ENCODE data around the gene C16orf78.

Gene C16orf78

DNA sequence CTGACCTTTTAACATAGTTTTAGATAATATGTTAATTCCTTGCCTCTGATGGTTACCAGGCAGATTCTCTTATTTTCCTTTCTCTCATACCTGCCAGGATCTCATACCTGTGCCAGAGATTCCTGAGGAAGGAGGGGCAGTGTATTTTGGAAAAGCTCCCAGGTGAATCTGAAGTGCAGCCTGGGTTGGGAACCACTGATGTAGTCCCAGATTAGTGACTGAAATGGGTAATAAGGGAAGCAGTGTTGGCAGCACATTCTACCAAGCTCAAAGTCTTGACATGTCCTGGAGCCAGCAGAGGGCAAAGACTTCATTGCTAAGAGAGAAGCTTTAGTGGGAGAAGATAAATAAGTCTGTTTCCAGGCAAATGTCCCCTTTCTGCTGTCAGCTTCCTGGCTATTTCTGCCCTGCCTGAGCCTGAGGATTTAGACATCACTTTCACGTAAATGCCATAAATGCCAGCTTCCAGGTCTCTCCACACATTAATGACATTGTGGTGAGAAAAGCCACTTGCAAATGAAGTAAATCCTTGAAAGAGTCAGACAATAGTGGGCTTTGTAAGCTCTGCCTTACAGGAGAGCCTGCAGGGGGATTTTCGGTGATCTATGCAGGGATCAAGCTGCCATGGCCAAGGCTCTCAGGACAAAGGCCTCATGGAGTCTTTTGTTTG is 40.9 kb upstream of the C16orf78 start:
- Histone ChIP-seq H3K36me3 (ENCODE audit: low read depth) (no peaks in the 10 kb centered on the region), H3K27me3 (ENCODE audit: insufficient read depth, poor library complexity, severe bottlenecking) (peaks cover 3% of the 10 kb centered on the region), H3K9me3 (ENCODE audit: severe bottlenecking) (no peaks in the 10 kb centered on the region), H3K4me3 (ENCODE audit: severe bottlenecking) (no peak overlapping the region), H3K4me1 (ENCODE audit: insufficient read depth, poor library complexity, severe bottlenecking) (no peaks in the 10 kb centered on the region), H3K27ac (ENCODE audit: poor library complexity, severe bottlenecking) (no peak overlapping the region)
- DNase-seq (ENCODE audit: low spot score) (no peak), ATAC-seq (ENCODE audit: low read depth) (no peak)
- TF ChIP-seq CTCF (IDR thresholded peaks at IDR 0.05; ENCODE audit: poor library complexity, severe bottlenecking): no peak

DNA sequence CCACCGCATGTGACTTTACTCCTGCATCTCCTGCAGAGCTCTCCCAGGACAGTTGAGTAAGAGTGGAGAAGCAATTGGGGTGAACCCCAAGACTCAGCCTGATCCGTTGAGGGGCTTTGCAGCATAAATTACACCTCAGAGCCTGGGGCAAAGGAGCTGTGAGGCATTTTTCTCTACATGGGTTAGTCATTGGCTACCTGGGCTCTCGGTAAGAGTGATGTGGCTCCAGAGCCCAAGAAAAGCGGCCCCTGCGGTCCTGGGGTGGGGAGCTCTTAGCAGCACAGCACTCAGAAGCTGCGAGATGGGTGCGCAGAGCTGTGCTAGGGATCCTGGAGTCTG is 40.4 kb upstream of the C16orf78 start:
- H3K36me3 ChIP-seq (ENCODE audit: low read depth): no peaks in the 10 kb centered on the region
- ATAC-seq (ENCODE audit: low read depth) (no peak), DNase-seq (ENCODE audit: low spot score) (no peak)
- peaks cover 3% of the 10 kb centered on the region for H3K27me3 ChIP-seq (ENCODE audit: insufficient read depth, poor library complexity, severe bottlenecking)
- no peaks in the 10 kb centered on the region for H3K9me3 ChIP-seq (ENCODE audit: severe bottlenecking)
- no peak overlapping the region for H3K27ac ChIP-seq (ENCODE audit: poor library complexity, severe bottlenecking)
- no peak overlapping the region for H3K4me3 ChIP-seq (ENCODE audit: severe bottlenecking)
- TF ChIP-seq CTCF (IDR thresholded peaks at IDR 0.05; ENCODE audit: poor library complexity, severe bottlenecking): no peak
- H3K4me1 ChIP-seq (ENCODE audit: insufficient read depth, poor library complexity, severe bottlenecking): no peaks in the 10 kb centered on the region

DNA sequence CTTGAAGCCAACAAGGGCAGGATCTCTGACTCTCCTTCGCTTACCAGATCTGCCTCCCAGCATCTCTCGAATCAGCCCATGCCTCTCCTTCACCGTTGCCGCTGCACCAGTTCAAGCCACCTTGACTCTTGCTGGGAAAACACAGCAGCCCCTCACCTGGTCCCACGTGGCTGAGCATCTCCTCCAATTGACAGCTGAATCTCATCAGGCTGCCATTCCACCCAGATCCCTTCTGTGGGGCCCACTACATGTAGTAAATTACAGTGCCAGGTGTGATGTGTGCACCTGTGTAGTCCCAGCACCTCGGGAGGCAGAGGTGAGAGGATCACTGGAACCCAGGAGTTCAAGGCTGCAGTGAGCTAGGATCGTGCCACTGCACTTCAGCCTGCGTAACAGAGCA is 37.8 kb upstream of the C16orf78 start:
- Histone ChIP-seq H3K27me3 (ENCODE audit: insufficient read depth, poor library complexity, severe bottlenecking) (peaks cover 3% of the 10 kb centered on the region), H3K9me3 (ENCODE audit: severe bottlenecking) (no peaks in the 10 kb centered on the region), H3K4me3 (ENCODE audit: severe bottlenecking) (no peak overlapping the region), H3K27ac (ENCODE audit: poor library complexity, severe bottlenecking) (no peak overlapping the region), H3K36me3 (ENCODE audit: low read depth) (no peaks in the 10 kb centered on the region), H3K4me1 (ENCODE audit: insufficient read depth, poor library complexity, severe bottlenecking) (no peaks in the 10 kb centered on the region)
- DNase-seq (ENCODE audit: low spot score) (no peak), ATAC-seq (ENCODE audit: low read depth) (no peak)
- TF ChIP-seq CTCF (IDR thresholded peaks at IDR 0.05; ENCODE audit: poor library complexity, severe bottlenecking): no peak

DNA sequence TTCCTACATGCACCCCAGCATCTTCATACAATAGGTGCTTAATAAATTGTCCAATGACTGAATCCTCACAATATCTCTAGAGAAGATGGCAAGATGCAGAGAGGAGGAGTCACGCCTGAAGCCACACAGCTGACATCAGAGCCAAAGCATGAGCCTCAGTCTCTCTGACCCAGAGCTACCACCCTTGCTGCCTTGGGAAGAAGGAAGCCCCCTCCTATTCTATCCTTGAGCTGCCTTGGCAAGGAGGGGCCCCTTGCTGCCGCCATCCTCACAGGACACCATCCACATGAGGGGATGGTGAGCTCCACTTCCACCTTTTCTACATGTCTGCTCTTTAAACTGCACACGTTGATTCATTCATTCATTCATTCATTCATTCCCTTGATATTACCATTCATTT is 37.0 kb upstream of the C16orf78 start:
- Histone ChIP-seq H3K36me3 (ENCODE audit: low read depth) (no peaks in the 10 kb centered on the region), H3K27me3 (ENCODE audit: insufficient read depth, poor library complexity, severe bottlenecking) (peaks cover 3% of the 10 kb centered on the region), H3K9me3 (ENCODE audit: severe bottlenecking) (no peaks in the 10 kb centered on the region), H3K4me1 (ENCODE audit: insufficient read depth, poor library complexity, severe bottlenecking) (no peaks in the 10 kb centered on the region), H3K4me3 (ENCODE audit: severe bottlenecking) (no peak overlapping the region), H3K27ac (ENCODE audit: poor library complexity, severe bottlenecking) (no peak overlapping the region)
- ATAC-seq (ENCODE audit: low read depth) (no peak), DNase-seq (ENCODE audit: low spot score) (no peak)
- TF ChIP-seq CTCF (IDR thresholded peaks at IDR 0.05; ENCODE audit: poor library complexity, severe bottlenecking): no peak

DNA sequence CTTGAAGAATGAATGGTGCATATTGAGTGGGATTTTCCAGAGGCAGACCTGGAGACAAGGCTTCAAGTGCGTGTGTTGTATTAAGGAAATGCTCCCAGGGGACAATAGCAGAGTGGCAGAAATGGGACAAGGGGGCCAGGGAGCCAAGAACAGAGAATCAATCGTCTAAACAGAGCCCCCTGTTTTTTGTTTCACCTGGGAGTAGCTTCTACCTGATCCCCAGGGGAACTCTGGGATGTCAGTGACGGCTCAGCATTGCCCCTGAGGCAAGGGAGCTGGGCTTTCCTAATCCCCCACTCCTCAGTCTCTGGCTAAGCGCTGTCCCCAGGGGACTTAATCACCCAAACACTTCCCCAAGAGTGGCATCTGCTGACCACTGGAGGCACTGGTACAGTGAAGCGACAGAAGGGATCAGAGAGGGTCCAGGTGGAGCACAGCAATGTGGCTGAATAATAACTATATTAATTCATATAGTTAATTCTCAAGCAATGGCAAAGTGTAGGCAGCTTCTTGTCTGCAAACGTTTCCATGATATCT is 35.7 kb upstream of the C16orf78 start:
- Histone ChIP-seq H3K4me1 (ENCODE audit: insufficient read depth, poor library complexity, severe bottlenecking) (no peaks in the 10 kb centered on the region), H3K4me3 (ENCODE audit: severe bottlenecking) (no peak overlapping the region), H3K27ac (ENCODE audit: poor library complexity, severe bottlenecking) (no peak overlapping the region), H3K36me3 (ENCODE audit: low read depth) (no peaks in the 10 kb centered on the region), H3K9me3 (ENCODE audit: severe bottlenecking) (no peaks in the 10 kb centered on the region), H3K27me3 (ENCODE audit: insufficient read depth, poor library complexity, severe bottlenecking) (no peaks in the 10 kb centered on the region)
- TF ChIP-seq CTCF (IDR thresholded peaks at IDR 0.05; ENCODE audit: poor library complexity, severe bottlenecking): no peak
- DNase-seq (ENCODE audit: low spot score): no peak
- no peak for ATAC-seq (ENCODE audit: low read depth)
